ENCODE data around the gene CLEC16A.

Gene CLEC16A

GRCh38 chr16:11073407-11073999 is 129.1 kb downstream of the CLEC16A start:
- POLR2A ChIA-PET (ENCODE audit: low non-redundant PET), result no interaction called here
- H3K27ac ChIP-seq, result 0 out of 2 replicates have a peak overlapping the region, but pooled peaks have one; percentile 4
- CTCF ChIA-PET, result interaction anchor here (0.8 kb wide), 1 partner anchor 35 kb away, joined by 3 read pairs; no protein-coding TSS in a partner anchor
- no peak for TF ChIP-seq CTCF (conservative IDR thresholded peaks at IDR 0.05; ENCODE audit: low read depth)
- no peak for DNase-seq (ENCODE audit: low spot score)

- H3K27ac ChIP-seq, result no peak overlapping the region
- no peak for TF ChIP-seq CTCF (conservative IDR thresholded peaks at IDR 0.05; ENCODE audit: low read depth)
- DNase-seq (ENCODE audit: low spot score), result no peak
- POLR2A ChIA-PET (ENCODE audit: low non-redundant PET), result no interaction called here
- CTCF ChIA-PET, result interaction anchor here (0.8 kb wide), 1 partner anchor 36 kb away, joined by 3 read pairs; no protein-coding TSS in a partner anchor
These were observed 129.8 kb downstream of the CLEC16A start for GRCh38 chr16:11074131-11074530.

- DNase-seq (ENCODE audit: low spot score), result no peak
- no peak overlapping the region for H3K27ac ChIP-seq
- ChIA-PET POLR2A (ENCODE audit: low non-redundant PET) (no interaction called here), CTCF (no interaction called here)
- no peak for TF ChIP-seq CTCF (conservative IDR thresholded peaks at IDR 0.05; ENCODE audit: low read depth)
These were observed 130.8 kb downstream of the CLEC16A start for GRCh38 chr16:11075163-11075562.

GRCh38 chr16:11076259-11077018 is 132.1 kb downstream of the CLEC16A start:
- H3K27ac ChIP-seq, result peak overlapping the region; percentile 66; the same call in 1 of the 2 replicates
- DNase-seq (ENCODE audit: low spot score), result no peak
- no peak for TF ChIP-seq CTCF (conservative IDR thresholded peaks at IDR 0.05; ENCODE audit: low read depth)
- ChIA-PET POLR2A (ENCODE audit: low non-redundant PET) (interaction anchor here (0.7 kb wide), 1 partner anchor 19 kb away, joined by 8 read pairs; no protein-coding TSS in a partner anchor), CTCF (no interaction called here)

GRCh38 chr16:11078812-11079459 is 134.6 kb downstream of the CLEC16A start:
- TF ChIP-seq CTCF (conservative IDR thresholded peaks at IDR 0.05; ENCODE audit: low read depth), result no peak
- ChIA-PET CTCF (no interaction called here), POLR2A (ENCODE audit: low non-redundant PET) (no interaction called here)
- peak overlapping the region; percentile 66 for H3K27ac ChIP-seq
- DNase-seq (ENCODE audit: low spot score), result no peak

GRCh38 chr16:11079652-11080187 is 135.4 kb downstream of the CLEC16A start:
- no peak for TF ChIP-seq CTCF (conservative IDR thresholded peaks at IDR 0.05; ENCODE audit: low read depth)
- DNase-seq (ENCODE audit: low spot score), result no peak
- CTCF ChIA-PET, result no interaction called here
- no peak overlapping the region for H3K27ac ChIP-seq
- POLR2A ChIA-PET (ENCODE audit: low non-redundant PET), result no interaction called here

All from RWPE1 (cell line).